Astrocyte (in vitro differentiated cells and primary cell): ENCODE measurements around the gene GRAMD2A. TPM values are rescaled to one million over a fixed set of nuclear protein-coding genes. Genes with fewer than 3 reads are reported as not detected.
"Not testable (repeated sequence)": the region's sequence is repeated elsewhere in the genome, so short reads cannot be mapped to it uniquely, and the experiment has no call there.

ENCODE experiments used
- DNase-seq: peaks from one replicate; pipeline ENCODE4 v3.0.0-alpha.2; 2010; ENCODE audit warnings: low read depth
- FAIRE-seq: peaks from 2 replicates; lab custom pipeline; 2011; peaks lifted over from hg19 to GRCh38; lab: Jason Lieb, UNC
- H2AFZ ChIP-seq: 2 replicates; pipeline ENCODE4 v1.6.0; 2012; ENCODE audit warnings: low read depth, low read length, inconsistent platforms
- H3K27ac ChIP-seq: 2 replicates; pipeline ENCODE4 v1.5.1; 2011; ENCODE audit warnings: low read depth, low read length, inconsistent platforms
- H3K27me3 ChIP-seq: 2 replicates; pipeline ENCODE4 v1.6.0; 2011; ENCODE audit warnings: low read length, inconsistent platforms; ENCODE audit not compliant: insufficient read depth
- H3K36me3 ChIP-seq: 2 replicates; pipeline ENCODE4 v1.5.1; 2011; ENCODE audit warnings: low read length, inconsistent platforms; ENCODE audit not compliant: insufficient read depth
- H3K4me1 ChIP-seq: 2 replicates; pipeline ENCODE4 v1.5.1; 2011; ENCODE audit warnings: low read length, inconsistent platforms; ENCODE audit not compliant: insufficient read depth
- H3K4me2 ChIP-seq: 2 replicates; pipeline ENCODE4 v1.6.0; 2012; ENCODE audit warnings: low read length, inconsistent platforms
- H3K4me3 ChIP-seq: 2 replicates; pipeline ENCODE4 v1.5.1; 2011; ENCODE audit warnings: low read depth, mild to moderate bottlenecking, low read length, inconsistent platforms; ENCODE audit not compliant: insufficient read depth
- H3K79me2 ChIP-seq: 2 replicates; pipeline ENCODE4 v1.6.0; 2012; ENCODE audit warnings: mild to moderate bottlenecking, low read length, inconsistent platforms; ENCODE audit not compliant: insufficient read depth
- H3K9ac ChIP-seq: 2 replicates; pipeline ENCODE4 v1.6.0; 2012; ENCODE audit warnings: mild to moderate bottlenecking, low read length, inconsistent platforms
- H3K9me3 ChIP-seq: 2 replicates; pipeline ENCODE4 v1.5.1; 2012; ENCODE audit warnings: low read depth, mild to moderate bottlenecking, low read length, inconsistent platforms; ENCODE audit not compliant: insufficient read depth
- H4K20me1 ChIP-seq: 2 replicates; pipeline ENCODE4 v1.6.0; 2012; ENCODE audit warnings: low read length, inconsistent platforms; ENCODE audit not compliant: insufficient read depth
- H3K27ac Mint-ChIP-seq: one replicate; pipeline ENCODE4 v1.8.0; 2021; ENCODE audit warnings: mild to moderate bottlenecking, mixed read lengths; ENCODE audit not compliant: unreplicated experiment
- H3K27me3 Mint-ChIP-seq: one replicate; pipeline ENCODE4 v1.8.0; 2021; ENCODE audit warnings: low read depth, mixed read lengths; ENCODE audit not compliant: unreplicated experiment
- H3K36me3 Mint-ChIP-seq: one replicate; pipeline ENCODE4 v1.8.0; 2021; ENCODE audit warnings: low read depth, mixed read lengths; ENCODE audit not compliant: unreplicated experiment
- H3K4me1 Mint-ChIP-seq: one replicate; pipeline ENCODE4 v1.8.0; 2021; ENCODE audit warnings: low read depth, mixed read lengths; ENCODE audit not compliant: unreplicated experiment
- H3K4me3 Mint-ChIP-seq: one replicate; pipeline ENCODE4 v1.8.0; 2021; ENCODE audit warnings: mild to moderate bottlenecking, moderate library complexity, mixed read lengths; ENCODE audit not compliant: unreplicated experiment
- H3K9me3 Mint-ChIP-seq: one replicate; pipeline ENCODE4 v1.8.0; 2021; ENCODE audit warnings: mild to moderate bottlenecking, mixed read lengths; ENCODE audit not compliant: unreplicated experiment
- CTCF ChIP-seq: IDR thresholded peaks from 2 replicates; pipeline ENCODE4 v1.5.1; 2011; ENCODE audit warnings: low read depth, mild to moderate bottlenecking, inconsistent platforms, low read length, moderate library complexity; ENCODE audit not compliant: insufficient read depth
- EZH2 ChIP-seq: IDR thresholded peaks from 2 replicates; pipeline ENCODE4 v1.6.1; 2012; ENCODE audit warnings: mild to moderate bottlenecking, low read length, inconsistent platforms; ENCODE audit not compliant: insufficient read depth
- total RNA-seq: library from RNA; stranded (reverse); gene quantifications from 2 replicates; pipeline ENCODE4 v1.2.1, GENCODE V29; 2021

GRAMD2A gene
- total RNA-seq, 1 donor from 2014 or later: 0.68 TPM

GRCh38 chr15:72172796-72173195 is 24.8 kb downstream of the GRAMD2A start:
- Histone ChIP-seq H3K4me1 (peaks cover 11% of the 10 kb centered on the region), H3K9ac (no peak overlapping the region), H3K27me3 (peaks cover 4% of the 10 kb centered on the region), H3K4me2 (no peak overlapping the region), H3K9me3 (no peaks in the 10 kb centered on the region), H4K20me1 (no peaks in the 10 kb centered on the region), H3K36me3 (no peaks in the 10 kb centered on the region), H3K4me3 (no peak overlapping the region), H3K27ac (no peak overlapping the region), H3K79me2 (no peaks in the 10 kb centered on the region), H2AFZ (no peak overlapping the region)
- Mint-ChIP-seq H3K4me1 (peaks cover 6% of the 10 kb centered on the region), H3K9me3 (no peaks in the 10 kb centered on the region), H3K4me3 (no peak overlapping the region), H3K27ac (no peak overlapping the region), H3K27me3 (peaks cover 32% of the 10 kb centered on the region), H3K36me3 (peaks cover 2% of the 10 kb centered on the region)
- DNase-seq: no peak
- FAIRE-seq: no peak
- TF ChIP-seq EZH2 (no peak), CTCF (no peak)

GRCh38 chr15:72171978-72172377 is 25.6 kb downstream of the GRAMD2A start:
- not testable (repeated sequence) for H4K20me1 ChIP-seq, H3K27ac ChIP-seq, H3K36me3 ChIP-seq, DNase-seq, H3K4me2 ChIP-seq, H3K9ac ChIP-seq, FAIRE-seq, H3K4me1 Mint-ChIP-seq, H3K9me3 Mint-ChIP-seq, H3K4me3 ChIP-seq, H3K27me3 ChIP-seq, H2AFZ ChIP-seq, H3K27ac Mint-ChIP-seq, H3K9me3 ChIP-seq, H3K4me3 Mint-ChIP-seq, H3K36me3 Mint-ChIP-seq, H3K79me2 ChIP-seq
- peaks cover 28% of the 10 kb centered on the region for H3K27me3 Mint-ChIP-seq
- H3K4me1 ChIP-seq: peaks cover 11% of the 10 kb centered on the region

GRCh38 chr15:72170691-72171090 is 26.9 kb downstream of the GRAMD2A start:
- no peak overlapping the region for H3K4me3 Mint-ChIP-seq
- FAIRE-seq: no peak

More at GRCh38 chr15:72170691-72171090, 26.9 kb downstream of the GRAMD2A start:
- H3K36me3 Mint-ChIP-seq: peaks cover 4% of the 10 kb centered on the region
- H4K20me1 ChIP-seq: no peaks in the 10 kb centered on the region
- H3K4me1 ChIP-seq: peaks cover 11% of the 10 kb centered on the region
- TF ChIP-seq CTCF (no peak), EZH2 (no peak)
- no peak for DNase-seq
- peaks cover 6% of the 10 kb centered on the region for H3K4me1 Mint-ChIP-seq
- H3K27ac Mint-ChIP-seq: no peak overlapping the region
- no peak overlapping the region for H3K4me2 ChIP-seq
- H2AFZ ChIP-seq: no peak overlapping the region
- H3K27me3 Mint-ChIP-seq: peaks cover 26% of the 10 kb centered on the region
- H3K4me3 ChIP-seq: no peak overlapping the region
- H3K27ac ChIP-seq: no peak overlapping the region
- H3K9me3 Mint-ChIP-seq: no peaks in the 10 kb centered on the region
- H3K36me3 ChIP-seq: no peaks in the 10 kb centered on the region
- no peaks in the 10 kb centered on the region for H3K79me2 ChIP-seq
- H3K9me3 ChIP-seq: no peaks in the 10 kb centered on the region
- H3K9ac ChIP-seq: no peak overlapping the region
- peaks cover 2% of the 10 kb centered on the region for H3K27me3 ChIP-seq
